ENCODE measurements around the gene SGCE.

Gene SGCE

GRCh38 chr7:94687810-94688209 lies 31.9 kb upstream of the SGCE start:
- H3K4me3 ChIP-seq (ENCODE audit: low read depth, low read length): no peak overlapping the region
- in situ Hi-C loops (cut with HindIII; ENCODE audit: low sequenced_read_pairs): no loop called here
- DNase-seq (ENCODE audit: low read depth, low spot score): no peak
- no peak for TF ChIP-seq CTCF (IDR thresholded peaks at IDR 0.05; ENCODE audit: low read depth, low read length)

GRCh38 chr7:94687076-94687475 lies 31.1 kb upstream of the SGCE start:
- no peak for TF ChIP-seq CTCF (IDR thresholded peaks at IDR 0.05; ENCODE audit: low read depth, low read length)
- in situ Hi-C loops (cut with HindIII; ENCODE audit: low sequenced_read_pairs): no loop called here
- no peak overlapping the region for H3K4me3 ChIP-seq (ENCODE audit: low read depth, low read length)
- no peak for DNase-seq (ENCODE audit: low read depth, low spot score)

DNA sequence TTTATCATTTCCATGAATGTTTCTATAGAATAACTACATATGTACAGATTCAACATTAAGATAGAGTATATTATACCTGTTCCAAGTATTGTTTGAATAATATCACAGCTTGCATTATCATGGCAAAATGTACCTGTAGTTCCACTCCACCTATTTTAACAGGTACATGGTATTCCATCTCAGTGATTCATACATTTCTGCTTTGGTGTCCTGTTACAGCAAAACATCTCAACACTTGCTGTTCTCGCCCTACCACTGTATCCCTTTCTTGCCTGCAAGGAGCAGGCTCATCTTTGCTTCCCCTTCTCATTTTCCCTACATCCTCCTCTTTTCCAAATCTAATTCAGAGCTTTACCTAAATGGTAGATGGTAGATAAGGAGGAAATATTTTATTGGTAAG lies 27.1 kb upstream of the SGCE start:
- in situ Hi-C loops (cut with HindIII; ENCODE audit: low sequenced_read_pairs): no loop called here
- TF ChIP-seq CTCF (IDR thresholded peaks at IDR 0.05; ENCODE audit: low read depth, low read length): no peak
- no peak for DNase-seq (ENCODE audit: low read depth, low spot score)

DNA sequence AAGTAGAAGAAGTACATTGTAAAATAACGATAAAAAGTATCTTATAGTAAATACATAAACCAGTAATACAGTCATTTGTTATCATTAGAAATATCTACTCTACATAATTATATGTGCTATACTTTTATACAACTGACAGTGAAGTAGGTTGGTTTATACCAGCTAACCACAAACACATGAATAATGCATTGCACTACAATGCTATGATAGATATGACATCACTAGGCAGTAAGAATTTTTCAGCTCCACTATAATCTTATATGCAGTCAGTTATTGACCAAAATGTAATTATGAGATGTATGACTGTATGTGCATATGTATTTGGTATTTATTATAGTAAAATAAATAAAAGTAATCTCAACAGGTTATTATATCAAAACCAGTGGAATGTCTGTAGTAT lies 23.4 kb upstream of the SGCE start:
- in situ Hi-C loops (cut with HindIII; ENCODE audit: low sequenced_read_pairs): no loop called here
- no peak for DNase-seq (ENCODE audit: low read depth, low spot score)
- TF ChIP-seq CTCF (IDR thresholded peaks at IDR 0.05; ENCODE audit: low read depth, low read length): no peak
- no peak overlapping the region for H3K4me3 ChIP-seq (ENCODE audit: low read depth, low read length)

More for the DNA sequence above, 27.1 kb upstream of the SGCE start:
- H3K4me3 ChIP-seq (ENCODE audit: low read depth, low read length): no peak overlapping the region

DNA sequence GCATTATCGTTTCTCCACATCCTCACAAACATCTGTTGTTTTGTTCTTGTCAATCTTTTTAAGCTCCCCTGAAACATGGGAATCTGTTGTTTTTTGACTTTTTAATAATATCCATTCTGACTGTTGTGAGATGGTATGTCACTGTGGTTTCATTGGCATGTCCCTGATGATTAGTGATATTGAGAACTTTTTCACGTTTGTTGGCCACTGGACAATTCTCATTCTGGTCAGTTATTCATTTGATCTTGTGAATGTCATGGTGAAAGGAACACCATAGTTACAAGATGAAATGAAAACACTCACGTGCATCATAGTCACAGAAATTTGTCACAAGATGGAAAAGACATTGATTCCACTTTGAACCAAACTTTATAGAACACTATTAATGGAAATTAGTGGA lies 20.5 kb upstream of the SGCE start:
- in situ Hi-C loops (cut with HindIII; ENCODE audit: low sequenced_read_pairs): no loop called here
- no peak for DNase-seq (ENCODE audit: low read depth, low spot score)
- no peak for TF ChIP-seq CTCF (IDR thresholded peaks at IDR 0.05; ENCODE audit: low read depth, low read length)
- no peak overlapping the region for H3K4me3 ChIP-seq (ENCODE audit: low read depth, low read length)

DNA sequence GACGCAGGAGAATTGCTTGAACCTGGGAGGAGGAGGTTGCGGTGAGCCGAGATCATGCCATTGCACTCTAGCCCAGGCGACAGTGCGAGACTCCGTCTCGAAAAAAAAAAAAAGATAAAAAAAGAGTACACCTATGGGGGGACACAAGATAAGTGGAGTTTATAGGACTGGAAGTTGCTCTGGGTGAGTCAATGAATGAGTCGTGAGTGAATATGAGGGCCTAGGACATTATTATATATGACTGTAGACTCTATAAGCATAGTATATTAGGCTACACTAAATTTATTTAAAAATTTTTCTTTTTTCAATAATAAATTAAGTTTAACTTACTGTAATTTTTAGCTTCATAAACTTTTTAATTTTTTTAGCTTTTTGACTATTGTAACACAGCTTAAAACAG lies 19.4 kb upstream of the SGCE start:
- in situ Hi-C loops (cut with HindIII; ENCODE audit: low sequenced_read_pairs): no loop called here

More for the DNA sequence above, 19.4 kb upstream of the SGCE start:
- DNase-seq (ENCODE audit: low read depth, low spot score): no peak
- H3K4me3 ChIP-seq (ENCODE audit: low read depth, low read length): no peak overlapping the region
- no peak for TF ChIP-seq CTCF (IDR thresholded peaks at IDR 0.05; ENCODE audit: low read depth, low read length)
